ENCODE measurements around the gene RAD51AP2.
"Not testable (repeated sequence)": the region's sequence is repeated elsewhere in the genome, so short reads cannot be mapped to it uniquely, and the experiment has no call there.

RAD51AP2 gene

GRCh38 chr2:17497718-17498117 lies 20.5 kb downstream of the RAD51AP2 start:
- H3K9me2 ChIP-seq (replicated peaks; ENCODE audit: control insufficient read depth, low read length), result no peaks in the 10 kb centered on the region
- no peak overlapping the region for H3K4me2 ChIP-seq (ENCODE audit: low read length)
- H3F3A ChIP-seq (ENCODE audit: control insufficient read depth, insufficient read depth), result no peaks in the 10 kb centered on the region; the same call in 1 of the 2 replicates
- no peaks in the 10 kb centered on the region for H3K79me2 ChIP-seq (ENCODE audit: control insufficient read depth, low read length)
- no peaks in the 10 kb centered on the region for H3K4me1 ChIP-seq (ENCODE audit: control insufficient read depth, low read length)
- no peaks in the 10 kb centered on the region for H3K27me3 ChIP-seq (ENCODE audit: control insufficient read depth, low read length)
- no peaks in the 10 kb centered on the region for H3K9me3 ChIP-seq (ENCODE audit: control insufficient read depth, insufficient read depth, low read length)
- no peaks in the 10 kb centered on the region for H3K36me3 ChIP-seq (ENCODE audit: control insufficient read depth, low read length)
- no peak overlapping the region for H3K4me3 ChIP-seq (ENCODE audit: low read length)
- no peak overlapping the region for H3K27ac ChIP-seq (ENCODE audit: low read depth, low read length)
- TF ChIP-seq, protein P1, sequence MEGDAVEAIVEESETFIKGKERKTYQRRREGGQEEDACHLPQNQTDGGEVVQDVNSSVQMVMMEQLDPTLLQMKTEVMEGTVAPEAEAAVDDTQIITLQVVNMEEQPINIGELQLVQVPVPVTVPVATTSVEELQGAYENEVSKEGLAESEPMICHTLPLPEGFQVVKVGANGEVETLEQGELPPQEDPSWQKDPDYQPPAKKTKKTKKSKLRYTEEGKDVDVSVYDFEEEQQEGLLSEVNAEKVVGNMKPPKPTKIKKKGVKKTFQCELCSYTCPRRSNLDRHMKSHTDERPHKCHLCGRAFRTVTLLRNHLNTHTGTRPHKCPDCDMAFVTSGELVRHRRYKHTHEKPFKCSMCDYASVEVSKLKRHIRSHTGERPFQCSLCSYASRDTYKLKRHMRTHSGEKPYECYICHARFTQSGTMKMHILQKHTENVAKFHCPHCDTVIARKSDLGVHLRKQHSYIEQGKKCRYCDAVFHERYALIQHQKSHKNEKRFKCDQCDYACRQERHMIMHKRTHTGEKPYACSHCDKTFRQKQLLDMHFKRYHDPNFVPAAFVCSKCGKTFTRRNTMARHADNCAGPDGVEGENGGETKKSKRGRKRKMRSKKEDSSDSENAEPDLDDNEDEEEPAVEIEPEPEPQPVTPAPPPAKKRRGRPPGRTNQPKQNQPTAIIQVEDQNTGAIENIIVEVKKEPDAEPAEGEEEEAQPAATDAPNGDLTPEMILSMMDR (IDR thresholded peaks at IDR 0.05; ENCODE audit: low read depth, low read length, poor library complexity, severe bottlenecking), result no peak
- no peak for TF ChIP-seq EZH2phosphoT487 (IDR thresholded peaks at IDR 0.05; ENCODE audit: borderline replicate concordance, low read length)
- H4K20me1 ChIP-seq (ENCODE audit: control insufficient read depth, insufficient read depth, low read depth, low read length), result no peaks in the 10 kb centered on the region

GRCh38 chr2:17495590-17495989 lies 22.6 kb downstream of the RAD51AP2 start:
- H3K79me2 ChIP-seq (ENCODE audit: control insufficient read depth, low read length), result no peaks in the 10 kb centered on the region
- no peak overlapping the region for H3K4me2 ChIP-seq (ENCODE audit: low read length)
- no peaks in the 10 kb centered on the region for H3K9me3 ChIP-seq (ENCODE audit: control insufficient read depth, insufficient read depth, low read length)
- no peaks in the 10 kb centered on the region for H4K20me1 ChIP-seq (ENCODE audit: control insufficient read depth, insufficient read depth, low read depth, low read length)
- no peak for TF ChIP-seq EZH2phosphoT487 (IDR thresholded peaks at IDR 0.05; ENCODE audit: borderline replicate concordance, low read length)
- TF ChIP-seq, protein P1 (IDR thresholded peaks at IDR 0.05; ENCODE audit: low read depth, low read length, poor library complexity, severe bottlenecking), result no peak
- no peaks in the 10 kb centered on the region for H3K36me3 ChIP-seq (ENCODE audit: control insufficient read depth, low read length)
- H3K27ac ChIP-seq (ENCODE audit: low read depth, low read length), result no peak overlapping the region
- no peak overlapping the region for H3K4me3 ChIP-seq (ENCODE audit: low read length)
- H3K9me2 ChIP-seq (replicated peaks; ENCODE audit: control insufficient read depth, low read length), result no peaks in the 10 kb centered on the region
- peaks cover 1% of the 10 kb centered on the region for H3K4me1 ChIP-seq (ENCODE audit: control insufficient read depth, low read length)
- no peaks in the 10 kb centered on the region for H3K27me3 ChIP-seq (ENCODE audit: control insufficient read depth, low read length)
- H3F3A ChIP-seq (ENCODE audit: control insufficient read depth, insufficient read depth), result no peaks in the 10 kb centered on the region; the same call in 1 of the 2 replicates

- not testable (repeated sequence) for H3K9me2 ChIP-seq (replicated peaks; ENCODE audit: control insufficient read depth, low read length); H3K27me3 ChIP-seq (ENCODE audit: control insufficient read depth, low read length); H3F3A ChIP-seq (ENCODE audit: control insufficient read depth, insufficient read depth); H3K27ac ChIP-seq (ENCODE audit: low read depth, low read length); H3K79me2 ChIP-seq (ENCODE audit: control insufficient read depth, low read length); H3K36me3 ChIP-seq (ENCODE audit: control insufficient read depth, low read length); H3K9me3 ChIP-seq (ENCODE audit: control insufficient read depth, insufficient read depth, low read length); H3K4me3 ChIP-seq (ENCODE audit: low read length); H4K20me1 ChIP-seq (ENCODE audit: control insufficient read depth, insufficient read depth, low read depth, low read length)
- H3K4me2 ChIP-seq (ENCODE audit: low read length), result peak overlapping the region; percentile 50
- peaks cover 11% of the 10 kb centered on the region for H3K4me1 ChIP-seq (ENCODE audit: control insufficient read depth, low read length)
Observed at GRCh38 chr2:17490165-17490564, 28.1 kb downstream of the RAD51AP2 start.

DNA sequence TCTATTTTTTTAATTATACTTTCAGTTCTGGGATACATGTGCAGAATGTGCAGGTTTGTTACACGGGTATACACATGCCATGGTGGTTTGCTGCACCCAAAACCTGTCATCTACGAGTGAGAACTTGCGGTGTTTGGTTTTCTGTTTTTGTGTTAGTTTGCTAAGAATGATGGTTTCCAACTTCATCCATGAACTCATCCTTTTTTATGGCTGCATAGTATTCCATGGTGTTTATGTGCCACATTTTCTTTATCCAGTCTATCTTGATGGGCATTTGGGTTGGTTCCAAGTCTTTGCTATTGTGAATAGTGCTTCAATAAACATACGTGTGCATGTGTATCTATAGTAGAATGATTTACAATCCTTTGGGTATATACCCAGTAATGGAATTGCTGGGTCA lies 29.6 kb downstream of the RAD51AP2 start:
- H3K9me2 ChIP-seq (replicated peaks; ENCODE audit: control insufficient read depth, low read length); H3K27me3 ChIP-seq (ENCODE audit: control insufficient read depth, low read length); H3K4me2 ChIP-seq (ENCODE audit: low read length); H3F3A ChIP-seq (ENCODE audit: control insufficient read depth, insufficient read depth); H3K79me2 ChIP-seq (ENCODE audit: control insufficient read depth, low read length); H4K20me1 ChIP-seq (ENCODE audit: control insufficient read depth, insufficient read depth, low read depth, low read length); H3K27ac ChIP-seq (ENCODE audit: low read depth, low read length); H3K4me3 ChIP-seq (ENCODE audit: low read length); H3K36me3 ChIP-seq (ENCODE audit: control insufficient read depth, low read length); H3K9me3 ChIP-seq (ENCODE audit: control insufficient read depth, insufficient read depth, low read length): not testable (repeated sequence)
- H3K4me1 ChIP-seq (ENCODE audit: control insufficient read depth, low read length), result peaks cover 11% of the 10 kb centered on the region

Data from DOHH2 (cell line).